ENCODE results near the gene LRRC9. TPM values are rescaled to one million over a fixed set of nuclear protein-coding genes. Genes with fewer than 3 reads are reported as not detected.

LRRC9 gene
- not detected in 2 replicates for total RNA-seq

GRCh38 chr14:59919570-59920377 is at the start of gene LRRC9:
Gene LRRC9, plus strand, starts transcription at chr14:59920144.

GRCh38 chr14:59870277-59871165 is 49.4 kb upstream of the LRRC9 start, which contains the start of gene RTN1:
Gene RTN1, minus strand, starts transcription at chr14:59870776. Its CDS starts 146 bp downstream, at chr14:59870630.

GRCh38 chr14:60091550-60092525 is 171.9 kb downstream of the LRRC9 start, which contains the start of gene PCNX4:
Gene PCNX4, plus strand, starts transcription at chr14:60091923. Its CDS starts 15,716 bp downstream, at chr14:60107639.

Other genes with a start within 250 kb of the LRRC9 start
- 0.08 and 2.6 TPM in 2 replicates for gene RTN1, start 49.4 kb upstream of the LRRC9 start, total RNA-seq
- gene PCNX4, start 171.8 kb downstream of the LRRC9 start, total RNA-seq, result 50.0 and 55.8 TPM in 2 replicates
- gene DHRS7, start 245.3 kb downstream of the LRRC9 start, total RNA-seq, result 60.6 and 77.8 TPM in 2 replicates

Measured in epithelial cell of alveolus of lung (primary cell).